ENCODE data around the gene L2HGDH. TPM values are rescaled to one million over a fixed set of nuclear protein-coding genes. Genes with fewer than 3 reads are reported as not detected.

Gene L2HGDH
- total RNA-seq, 4 donors from 2014 or later = 8.6 to 13.4 (median 10.9) TPM

DNA sequence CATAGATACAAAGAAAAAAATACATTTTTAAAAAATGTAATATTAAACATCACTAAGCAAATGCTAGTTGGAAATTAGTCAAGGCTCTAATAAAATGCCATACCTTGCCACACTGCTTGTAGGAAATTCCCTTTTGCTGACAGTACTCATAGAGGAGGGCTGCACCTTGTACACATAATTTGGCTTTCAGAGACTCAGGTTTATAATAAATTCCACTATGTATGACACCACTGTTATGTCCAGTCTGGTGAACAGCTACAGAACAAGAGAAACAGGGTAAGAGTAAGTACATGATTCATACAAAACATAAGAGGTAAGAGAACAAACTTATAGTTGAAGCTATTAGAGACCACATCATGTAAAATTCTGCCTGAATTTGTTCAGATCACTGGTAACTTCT, 10.1 kb downstream of the L2HGDH start:
- TF ChIP-seq, protein P1, sequence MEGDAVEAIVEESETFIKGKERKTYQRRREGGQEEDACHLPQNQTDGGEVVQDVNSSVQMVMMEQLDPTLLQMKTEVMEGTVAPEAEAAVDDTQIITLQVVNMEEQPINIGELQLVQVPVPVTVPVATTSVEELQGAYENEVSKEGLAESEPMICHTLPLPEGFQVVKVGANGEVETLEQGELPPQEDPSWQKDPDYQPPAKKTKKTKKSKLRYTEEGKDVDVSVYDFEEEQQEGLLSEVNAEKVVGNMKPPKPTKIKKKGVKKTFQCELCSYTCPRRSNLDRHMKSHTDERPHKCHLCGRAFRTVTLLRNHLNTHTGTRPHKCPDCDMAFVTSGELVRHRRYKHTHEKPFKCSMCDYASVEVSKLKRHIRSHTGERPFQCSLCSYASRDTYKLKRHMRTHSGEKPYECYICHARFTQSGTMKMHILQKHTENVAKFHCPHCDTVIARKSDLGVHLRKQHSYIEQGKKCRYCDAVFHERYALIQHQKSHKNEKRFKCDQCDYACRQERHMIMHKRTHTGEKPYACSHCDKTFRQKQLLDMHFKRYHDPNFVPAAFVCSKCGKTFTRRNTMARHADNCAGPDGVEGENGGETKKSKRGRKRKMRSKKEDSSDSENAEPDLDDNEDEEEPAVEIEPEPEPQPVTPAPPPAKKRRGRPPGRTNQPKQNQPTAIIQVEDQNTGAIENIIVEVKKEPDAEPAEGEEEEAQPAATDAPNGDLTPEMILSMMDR (IDR thresholded peaks at IDR 0.05 in 4 of 5, conservative IDR thresholded peaks at IDR 0.05 in 1 of 5) = no peak
- TF ChIP-seq POLR2A (IDR thresholded peaks at IDR 0.05) = no peak
- no peaks in the 10 kb centered on the region for H3K27me3 ChIP-seq
- no peaks in the 10 kb centered on the region for H3K36me3 ChIP-seq
- no peaks in the 10 kb centered on the region for H3K9me3 ChIP-seq
- in situ Hi-C loops (cut with MboI; ENCODE audit: low sequenced_read_pairs in 4 of 4) = loop anchor here in 2 of 4 donors (25.0 kb wide), 1 partner anchor 485 kb away; no protein-coding TSS in a partner anchor
- DNase-seq (no peak), ATAC-seq (no peak)
- no peaks in the 10 kb centered on the region for H3K4me1 ChIP-seq
- H3K4me3 ChIP-seq = no peak overlapping the region
- intact Hi-C loops (cut with DNase I; ENCODE audit: low total_unique reads) = no loop called here
- H3K27ac ChIP-seq = no peak overlapping the region

DNA sequence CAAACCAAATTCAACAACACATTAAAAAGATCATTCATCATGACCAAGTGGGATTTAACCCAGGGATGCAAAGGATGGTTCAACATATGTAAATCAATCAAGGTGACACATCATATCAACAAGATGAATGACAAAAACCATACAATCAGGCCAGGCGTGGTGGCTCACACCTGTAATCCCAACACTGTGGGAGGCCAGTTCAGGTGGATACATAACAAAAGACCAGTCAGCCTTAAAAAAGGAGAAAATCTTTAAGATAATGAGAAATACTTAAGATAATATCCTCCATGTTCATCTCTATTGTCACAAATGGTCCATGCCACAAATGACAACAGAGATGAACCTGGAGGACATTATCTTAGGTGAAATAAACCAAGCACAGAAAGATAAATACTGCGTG, 12.4 kb downstream of the L2HGDH start:
- in situ Hi-C loops (cut with MboI; ENCODE audit: low sequenced_read_pairs in 4 of 4) = no loop called here
- no peak overlapping the region for H3K4me3 ChIP-seq
- DNase-seq (no peak), ATAC-seq (no peak)
- intact Hi-C loops (cut with DNase I; ENCODE audit: low total_unique reads) = no loop called here
- no peak overlapping the region for H3K27ac ChIP-seq
- H3K36me3 ChIP-seq = no peaks in the 10 kb centered on the region
- TF ChIP-seq POLR2A (IDR thresholded peaks at IDR 0.05) = no peak
- TF ChIP-seq, protein P1 (IDR thresholded peaks at IDR 0.05 in 4 of 5, conservative IDR thresholded peaks at IDR 0.05 in 1 of 5) = no peak
- no peaks in the 10 kb centered on the region for H3K27me3 ChIP-seq
- no peaks in the 10 kb centered on the region for H3K9me3 ChIP-seq
- no peaks in the 10 kb centered on the region for H3K4me1 ChIP-seq

DNA sequence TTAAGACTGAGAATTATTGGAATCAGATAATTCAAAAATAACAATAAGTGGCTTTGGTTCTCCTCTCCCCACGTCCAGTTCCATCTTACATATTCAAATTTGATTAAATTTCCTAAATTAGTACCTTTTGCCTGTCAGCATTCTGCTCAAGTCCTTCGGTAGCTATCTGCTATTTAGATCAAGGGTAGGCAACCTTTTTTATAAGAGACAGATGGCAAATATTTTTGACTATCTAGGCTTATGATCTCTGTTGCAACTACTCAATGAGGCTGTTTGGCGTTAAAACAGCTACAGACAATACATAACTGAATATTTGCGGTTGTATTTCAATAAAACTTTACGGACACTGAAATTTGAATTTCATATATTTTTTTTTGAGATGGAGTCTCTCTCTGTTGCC, 21.7 kb downstream of the L2HGDH start:
- Histone ChIP-seq H3K36me3 (peaks cover 0 to 3% of the 10 kb centered on the region in 2 donors), H3K9me3 (no peaks in the 10 kb centered on the region), H3K27me3 (no peaks in the 10 kb centered on the region), H3K27ac (no peak overlapping the region), H3K4me1 (peaks cover 0 to 7% of the 10 kb centered on the region in 2 donors), H3K4me3 (no peak overlapping the region)
- intact Hi-C loops (cut with DNase I; ENCODE audit: low total_unique reads) = no loop called here
- in situ Hi-C loops (cut with MboI; ENCODE audit: low sequenced_read_pairs in 4 of 4) = no loop called here
- no peak for DNase-seq
- no peak for ATAC-seq
- TF ChIP-seq POLR2A (IDR thresholded peaks at IDR 0.05) = no peak
- TF ChIP-seq, protein P1 (IDR thresholded peaks at IDR 0.05 in 4 of 5, conservative IDR thresholded peaks at IDR 0.05 in 1 of 5) = no peak

DNA sequence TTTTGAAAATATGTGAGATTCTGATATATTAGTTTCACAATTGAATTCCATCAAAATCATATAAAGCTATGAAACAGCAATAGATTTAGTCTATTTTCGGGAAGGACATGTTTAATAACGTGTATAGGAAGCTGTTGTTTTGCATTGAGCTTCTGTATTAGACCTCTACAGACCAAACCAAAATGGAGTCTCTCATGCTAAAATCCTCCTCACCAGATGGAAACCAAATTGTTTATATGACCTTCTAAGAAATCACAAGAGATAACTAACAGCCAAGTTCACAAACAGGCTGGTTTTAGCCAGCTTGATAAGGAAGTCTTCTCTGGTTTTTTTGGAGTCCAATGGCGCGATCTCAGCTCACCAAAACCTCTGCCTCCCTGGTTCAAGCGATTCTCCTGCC, 23.9 kb downstream of the L2HGDH start:
- Histone ChIP-seq H3K4me1 (peaks cover 0 to 7% of the 10 kb centered on the region in 2 donors), H3K9me3 (no peaks in the 10 kb centered on the region), H3K27me3 (no peaks in the 10 kb centered on the region), H3K36me3 (no peaks in the 10 kb centered on the region), H3K27ac (no peak overlapping the region), H3K4me3 (no peak overlapping the region)
- TF ChIP-seq POLR2A (IDR thresholded peaks at IDR 0.05) = no peak
- TF ChIP-seq, protein P1 (IDR thresholded peaks at IDR 0.05 in 4 of 5, conservative IDR thresholded peaks at IDR 0.05 in 1 of 5) = no peak
- intact Hi-C loops (cut with DNase I; ENCODE audit: low total_unique reads) = no loop called here
- no peak for ATAC-seq
- no peak for DNase-seq
- in situ Hi-C loops (cut with MboI; ENCODE audit: low sequenced_read_pairs in 4 of 4) = no loop called here

DNA sequence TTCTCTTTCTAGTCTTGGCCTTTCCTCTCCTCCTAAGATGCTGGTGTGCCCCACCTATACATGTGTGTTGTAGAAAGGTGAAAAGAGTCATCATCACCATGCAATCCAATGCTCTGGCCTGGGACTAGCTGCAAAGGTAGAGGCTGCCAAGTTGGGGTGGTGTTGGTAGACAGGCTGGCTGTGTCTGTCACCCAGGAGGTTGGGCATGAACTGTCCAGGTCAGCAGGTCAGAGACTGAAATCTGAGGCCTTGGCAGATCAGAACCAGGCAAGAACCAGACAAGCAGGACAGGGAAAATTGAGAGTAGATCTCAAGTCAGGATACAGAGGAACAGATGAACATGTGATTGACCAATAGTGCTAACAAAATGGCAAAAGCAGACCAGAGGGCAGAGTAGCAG, 26.2 kb downstream of the L2HGDH start:
- H3K4me3 ChIP-seq = no peak overlapping the region
- ATAC-seq (peak; percentile 73 to 95), DNase-seq (peak; percentile 20 to 69)
- H3K4me1 ChIP-seq = peaks cover 0 to 7% of the 10 kb centered on the region in 2 donors
- in situ Hi-C loops (cut with MboI; ENCODE audit: low sequenced_read_pairs in 4 of 4) (no loop called here), intact Hi-C loops (cut with DNase I; ENCODE audit: low total_unique reads) (no loop called here)
- TF ChIP-seq, protein P1 (IDR thresholded peaks at IDR 0.05 in 4 of 5, conservative IDR thresholded peaks at IDR 0.05 in 1 of 5) = no peak
- TF ChIP-seq POLR2A (IDR thresholded peaks at IDR 0.05) = no peak
- H3K9me3 ChIP-seq = no peaks in the 10 kb centered on the region
- H3K27me3 ChIP-seq = no peaks in the 10 kb centered on the region
- H3K27ac ChIP-seq = peak overlapping the region; percentile 30 to 64 (median 50)
- H3K36me3 ChIP-seq = no peaks in the 10 kb centered on the region

Measured in gastrocnemius medialis (tissue), 4 donors.